Measurements from ENCODE around the gene RCOR2.

RCOR2 gene

GRCh38 chr11:63901660-63902059 lies 15.3 kb downstream of the RCOR2 start:
- H3K4me1 ChIP-seq (ENCODE audit: control insufficient read depth, low read depth, low read length) = peaks cover 7% of the 10 kb centered on the region
- H3K9ac ChIP-seq (ENCODE audit: low read length) = no peak overlapping the region
- no peak overlapping the region for H3K4me3 ChIP-seq (ENCODE audit: low read length)
- peaks cover 79% of the 10 kb centered on the region for H3K36me3 ChIP-seq (ENCODE audit: control insufficient read depth, low read depth, low read length)
- no peaks in the 10 kb centered on the region for H3K9me3 ChIP-seq (ENCODE audit: control insufficient read depth, low read depth, low read length)
- H3K27ac ChIP-seq (ENCODE audit: low read length) = no peak overlapping the region
- H3K27me3 ChIP-seq (ENCODE audit: control insufficient read depth, insufficient read depth, low read length) = no peaks in the 10 kb centered on the region

- H3K4me1 ChIP-seq (ENCODE audit: control insufficient read depth, low read depth, low read length) = no peaks in the 10 kb centered on the region
- H3K36me3 ChIP-seq (ENCODE audit: control insufficient read depth, low read depth, low read length) = peaks cover 63% of the 10 kb centered on the region
- H3K4me3 ChIP-seq (ENCODE audit: low read length) = no peak overlapping the region
- no peaks in the 10 kb centered on the region for H3K27me3 ChIP-seq (ENCODE audit: control insufficient read depth, insufficient read depth, low read length)
- H3K9ac ChIP-seq (ENCODE audit: low read length) = no peak overlapping the region
- H3K27ac ChIP-seq (ENCODE audit: low read length) = no peak overlapping the region
- no peaks in the 10 kb centered on the region for H3K9me3 ChIP-seq (ENCODE audit: control insufficient read depth, low read depth, low read length)
Measured at GRCh38 chr11:63897459-63898146, 19.4 kb downstream of the RCOR2 start.

GRCh38 chr11:63896071-63896470 lies 20.9 kb downstream of the RCOR2 start:
- peaks cover 51% of the 10 kb centered on the region for H3K36me3 ChIP-seq (ENCODE audit: control insufficient read depth, low read depth, low read length)

GRCh38 chr11:63893355-63893754 lies 23.6 kb downstream of the RCOR2 start:
- peaks cover 6% of the 10 kb centered on the region for H3K4me1 ChIP-seq (ENCODE audit: control insufficient read depth, low read depth, low read length)
- no peaks in the 10 kb centered on the region for H3K27me3 ChIP-seq (ENCODE audit: control insufficient read depth, insufficient read depth, low read length)
- no peak overlapping the region for H3K4me3 ChIP-seq (ENCODE audit: low read length)
- no peaks in the 10 kb centered on the region for H3K9me3 ChIP-seq (ENCODE audit: control insufficient read depth, low read depth, low read length)
- no peak overlapping the region for H3K27ac ChIP-seq (ENCODE audit: low read length)
- no peak overlapping the region for H3K9ac ChIP-seq (ENCODE audit: low read length)
- peaks cover 24% of the 10 kb centered on the region for H3K36me3 ChIP-seq (ENCODE audit: control insufficient read depth, low read depth, low read length)

More at GRCh38 chr11:63896071-63896470, 20.9 kb downstream of the RCOR2 start:
- H3K9me3 ChIP-seq (ENCODE audit: control insufficient read depth, low read depth, low read length) = no peaks in the 10 kb centered on the region
- no peaks in the 10 kb centered on the region for H3K4me1 ChIP-seq (ENCODE audit: control insufficient read depth, low read depth, low read length)
- no peak overlapping the region for H3K4me3 ChIP-seq (ENCODE audit: low read length)
- H3K9ac ChIP-seq (ENCODE audit: low read length) = no peak overlapping the region
- no peak overlapping the region for H3K27ac ChIP-seq (ENCODE audit: low read length)
- H3K27me3 ChIP-seq (ENCODE audit: control insufficient read depth, insufficient read depth, low read length) = no peaks in the 10 kb centered on the region

- H3K4me3 ChIP-seq (ENCODE audit: low read length) = no peak overlapping the region
- peaks cover 17% of the 10 kb centered on the region for H3K4me1 ChIP-seq (ENCODE audit: control insufficient read depth, low read depth, low read length)
- H3K9ac ChIP-seq (ENCODE audit: low read length) = no peak overlapping the region
- H3K27me3 ChIP-seq (ENCODE audit: control insufficient read depth, insufficient read depth, low read length) = no peaks in the 10 kb centered on the region
- peaks cover 13% of the 10 kb centered on the region for H3K36me3 ChIP-seq (ENCODE audit: control insufficient read depth, low read depth, low read length)
- H3K27ac ChIP-seq (ENCODE audit: low read length) = no peak overlapping the region
- no peaks in the 10 kb centered on the region for H3K9me3 ChIP-seq (ENCODE audit: control insufficient read depth, low read depth, low read length)
Measured at GRCh38 chr11:63892228-63892627, 24.7 kb downstream of the RCOR2 start.

GRCh38 chr11:63890368-63890767 lies 26.6 kb downstream of the RCOR2 start:
- Histone ChIP-seq H3K27me3 (ENCODE audit: control insufficient read depth, insufficient read depth, low read length) (no peaks in the 10 kb centered on the region), H3K4me3 (ENCODE audit: low read length) (no peak overlapping the region), H3K27ac (ENCODE audit: low read length) (no peak overlapping the region), H3K9me3 (ENCODE audit: control insufficient read depth, low read depth, low read length) (no peaks in the 10 kb centered on the region), H3K4me1 (ENCODE audit: control insufficient read depth, low read depth, low read length) (peaks cover 22% of the 10 kb centered on the region), H3K36me3 (ENCODE audit: control insufficient read depth, low read depth, low read length) (no peaks in the 10 kb centered on the region), H3K9ac (ENCODE audit: low read length) (no peak overlapping the region)

- Histone ChIP-seq H3K27me3 (ENCODE audit: control insufficient read depth, insufficient read depth, low read length) (no peaks in the 10 kb centered on the region), H3K9ac (ENCODE audit: low read length) (peak overlapping the region; percentile 41), H3K4me3 (ENCODE audit: low read length) (no peak overlapping the region), H3K9me3 (ENCODE audit: control insufficient read depth, low read depth, low read length) (no peaks in the 10 kb centered on the region), H3K36me3 (ENCODE audit: control insufficient read depth, low read depth, low read length) (no peaks in the 10 kb centered on the region), H3K27ac (ENCODE audit: low read length) (no peak overlapping the region), H3K4me1 (ENCODE audit: control insufficient read depth, low read depth, low read length) (peaks cover 22% of the 10 kb centered on the region)
Measured at GRCh38 chr11:63889344-63889743, 27.6 kb downstream of the RCOR2 start.

GRCh38 chr11:63888170-63889086 lies 28.5 kb downstream of the RCOR2 start:
- no peaks in the 10 kb centered on the region for H3K9me3 ChIP-seq (ENCODE audit: control insufficient read depth, low read depth, low read length)
- peak overlapping the region; percentile 41 for H3K9ac ChIP-seq (ENCODE audit: low read length)
- no peaks in the 10 kb centered on the region for H3K36me3 ChIP-seq (ENCODE audit: control insufficient read depth, low read depth, low read length)
- no peaks in the 10 kb centered on the region for H3K27me3 ChIP-seq (ENCODE audit: control insufficient read depth, insufficient read depth, low read length)
- peak overlapping the region; percentile 60 for H3K27ac ChIP-seq (ENCODE audit: low read length)
- peaks cover 22% of the 10 kb centered on the region for H3K4me1 ChIP-seq (ENCODE audit: control insufficient read depth, low read depth, low read length)
- H3K4me3 ChIP-seq (ENCODE audit: low read length) = peak overlapping the region; percentile 28

GRCh38 chr11:63887386-63887999 lies 29.5 kb downstream of the RCOR2 start:
- Histone ChIP-seq H3K36me3 (ENCODE audit: control insufficient read depth, low read depth, low read length) (no peaks in the 10 kb centered on the region), H3K9me3 (ENCODE audit: control insufficient read depth, low read depth, low read length) (no peaks in the 10 kb centered on the region), H3K27ac (ENCODE audit: low read length) (peak overlapping the region; percentile 12), H3K9ac (ENCODE audit: low read length) (no peak overlapping the region), H3K4me3 (ENCODE audit: low read length) (no peak overlapping the region), H3K27me3 (ENCODE audit: control insufficient read depth, insufficient read depth, low read length) (no peaks in the 10 kb centered on the region), H3K4me1 (ENCODE audit: control insufficient read depth, low read depth, low read length) (peaks cover 31% of the 10 kb centered on the region)

- Histone ChIP-seq H3K4me3 (ENCODE audit: low read length) (no peak overlapping the region), H3K36me3 (ENCODE audit: control insufficient read depth, low read depth, low read length) (no peaks in the 10 kb centered on the region), H3K27ac (ENCODE audit: low read length) (no peak overlapping the region), H3K4me1 (ENCODE audit: control insufficient read depth, low read depth, low read length) (peaks cover 46% of the 10 kb centered on the region), H3K9ac (ENCODE audit: low read length) (no peak overlapping the region), H3K27me3 (ENCODE audit: control insufficient read depth, insufficient read depth, low read length) (no peaks in the 10 kb centered on the region), H3K9me3 (ENCODE audit: control insufficient read depth, low read depth, low read length) (no peaks in the 10 kb centered on the region)
Measured at GRCh38 chr11:63884196-63884932, 32.6 kb downstream of the RCOR2 start.

- H3K9me3 ChIP-seq (ENCODE audit: control insufficient read depth, low read depth, low read length) = no peaks in the 10 kb centered on the region
- H3K4me3 ChIP-seq (ENCODE audit: low read length) = no peak overlapping the region
- no peaks in the 10 kb centered on the region for H3K27me3 ChIP-seq (ENCODE audit: control insufficient read depth, insufficient read depth, low read length)
- H3K36me3 ChIP-seq (ENCODE audit: control insufficient read depth, low read depth, low read length) = no peaks in the 10 kb centered on the region
- peaks cover 45% of the 10 kb centered on the region for H3K4me1 ChIP-seq (ENCODE audit: control insufficient read depth, low read depth, low read length)
- H3K9ac ChIP-seq (ENCODE audit: low read length) = no peak overlapping the region
- H3K27ac ChIP-seq (ENCODE audit: low read length) = no peak overlapping the region
Measured at GRCh38 chr11:63883791-63884190, 33.2 kb downstream of the RCOR2 start.
